VCaP (cell line): ENCODE measurements around the gene PIAS3.

Source experiments
- H3K27ac ChIP-seq: fragments of 450-650 bp; 2 replicates; pipeline ENCODE4 v1.5.1; 2017
- TF ChIP-seq, protein P1 (sequence below): fragments of 450-650 bp; conservative IDR thresholded peaks from 2 replicates; pipeline ENCODE4 v1.5.1; 2017; ENCODE audit warnings: mild to moderate bottlenecking, moderate library complexity

PIAS3 gene

DNA sequence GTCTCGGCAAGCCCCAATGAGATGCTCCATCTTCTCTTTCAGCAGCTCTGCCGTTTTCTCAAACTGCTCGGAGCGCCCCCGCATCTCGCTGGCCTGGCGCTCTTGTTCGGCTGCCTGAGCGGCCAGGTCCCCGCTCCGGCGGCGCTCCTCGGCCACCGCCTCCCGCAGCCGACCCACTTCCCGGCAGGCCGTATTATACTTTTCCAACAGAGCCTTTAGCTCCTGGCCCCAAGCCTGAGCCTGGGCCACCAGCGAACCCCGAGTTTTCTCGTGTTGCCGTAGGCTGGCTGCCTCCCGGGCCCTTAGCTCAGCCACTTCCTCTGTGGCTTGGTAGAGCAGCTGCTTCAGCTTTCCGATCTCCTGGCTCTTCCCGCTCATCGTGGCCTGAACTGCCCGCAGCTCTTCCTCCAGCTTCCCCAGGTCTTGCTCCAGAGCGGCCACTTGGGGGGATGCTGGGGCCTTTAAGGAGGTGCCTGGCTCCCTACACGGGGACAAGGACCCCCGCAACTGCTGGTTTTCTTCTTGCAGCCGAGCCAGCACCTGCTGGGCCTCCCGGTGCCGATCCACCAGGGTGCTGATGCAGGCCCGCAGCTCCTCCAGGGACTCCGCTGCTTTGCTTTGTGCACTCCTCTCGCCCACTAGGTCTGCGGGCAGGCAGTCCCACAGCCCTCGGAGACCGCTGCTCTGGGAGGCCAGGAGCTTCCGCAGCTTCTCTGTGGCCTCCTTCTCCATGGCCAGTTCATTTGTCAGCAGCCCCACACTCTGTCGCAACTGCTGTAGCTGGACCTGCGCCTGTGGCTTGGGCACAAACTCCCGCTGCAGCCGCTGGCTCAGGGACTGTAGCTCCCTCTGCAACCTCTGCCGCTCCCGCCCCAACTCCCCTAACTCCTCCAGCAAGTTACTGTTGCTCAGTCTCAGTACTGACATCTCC, 13.4 kb upstream of the PIAS3 start:
- TF ChIP-seq, protein P1, sequence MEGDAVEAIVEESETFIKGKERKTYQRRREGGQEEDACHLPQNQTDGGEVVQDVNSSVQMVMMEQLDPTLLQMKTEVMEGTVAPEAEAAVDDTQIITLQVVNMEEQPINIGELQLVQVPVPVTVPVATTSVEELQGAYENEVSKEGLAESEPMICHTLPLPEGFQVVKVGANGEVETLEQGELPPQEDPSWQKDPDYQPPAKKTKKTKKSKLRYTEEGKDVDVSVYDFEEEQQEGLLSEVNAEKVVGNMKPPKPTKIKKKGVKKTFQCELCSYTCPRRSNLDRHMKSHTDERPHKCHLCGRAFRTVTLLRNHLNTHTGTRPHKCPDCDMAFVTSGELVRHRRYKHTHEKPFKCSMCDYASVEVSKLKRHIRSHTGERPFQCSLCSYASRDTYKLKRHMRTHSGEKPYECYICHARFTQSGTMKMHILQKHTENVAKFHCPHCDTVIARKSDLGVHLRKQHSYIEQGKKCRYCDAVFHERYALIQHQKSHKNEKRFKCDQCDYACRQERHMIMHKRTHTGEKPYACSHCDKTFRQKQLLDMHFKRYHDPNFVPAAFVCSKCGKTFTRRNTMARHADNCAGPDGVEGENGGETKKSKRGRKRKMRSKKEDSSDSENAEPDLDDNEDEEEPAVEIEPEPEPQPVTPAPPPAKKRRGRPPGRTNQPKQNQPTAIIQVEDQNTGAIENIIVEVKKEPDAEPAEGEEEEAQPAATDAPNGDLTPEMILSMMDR: no peak
- no peak overlapping the region for H3K27ac ChIP-seq

DNA sequence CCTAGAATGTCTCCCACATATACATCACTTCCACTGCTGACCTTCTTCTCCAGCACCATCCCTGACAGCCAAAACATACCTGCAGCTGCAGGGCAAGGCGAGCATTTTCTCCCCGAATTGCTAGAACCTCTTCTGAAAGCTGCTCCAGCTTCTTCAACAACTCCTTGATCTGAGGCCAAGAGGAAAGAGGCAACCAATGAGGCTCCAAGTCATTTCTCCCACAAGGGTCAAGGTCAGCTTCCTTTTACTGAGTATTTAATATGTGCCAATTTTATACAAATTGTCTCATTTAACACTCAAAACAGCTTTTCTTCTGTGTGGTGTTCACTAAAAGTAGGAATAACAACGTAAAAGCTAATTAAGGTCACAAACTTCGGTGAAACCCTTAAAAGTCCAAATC, 9.4 kb upstream of the PIAS3 start:
- H3K27ac ChIP-seq: no peak overlapping the region
- TF ChIP-seq, protein P1: no peak

DNA sequence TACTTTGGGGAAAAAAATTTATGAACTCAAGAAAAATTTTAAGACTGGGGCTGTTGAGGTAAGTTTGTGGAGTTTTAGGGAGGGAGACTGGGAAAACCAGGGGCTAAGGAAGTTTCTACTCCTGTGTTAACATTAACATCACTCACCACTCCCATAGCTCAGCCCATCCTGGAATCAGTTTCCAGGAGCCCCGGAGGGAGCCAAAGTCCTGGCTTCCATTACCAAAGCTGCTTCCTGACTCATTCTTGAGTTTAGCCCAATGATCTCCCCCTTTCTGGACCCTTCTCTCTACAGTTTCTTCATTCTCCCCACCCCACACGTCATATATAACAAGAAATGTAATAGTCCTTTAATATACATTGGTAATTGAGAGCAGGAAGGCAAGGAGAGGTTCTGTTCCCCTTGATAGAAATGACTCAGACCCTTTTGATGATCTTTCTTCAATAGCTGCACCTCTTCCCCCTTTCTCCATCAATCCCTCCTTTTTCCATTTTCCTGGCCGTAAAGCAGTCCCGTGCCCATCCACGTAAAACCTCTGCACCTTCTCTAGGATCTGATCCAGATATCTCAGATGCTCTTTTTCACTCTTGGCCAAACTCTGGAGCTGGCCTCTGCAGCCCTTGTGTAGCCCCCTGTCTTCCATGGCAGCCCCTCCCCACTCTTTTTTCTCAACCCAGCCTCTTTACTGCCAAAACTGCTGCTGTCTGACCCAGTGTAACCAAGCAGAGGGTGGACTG, 4.6 kb upstream of the PIAS3 start:
- TF ChIP-seq, protein P1: no peak
- H3K27ac ChIP-seq: no peak overlapping the region

DNA sequence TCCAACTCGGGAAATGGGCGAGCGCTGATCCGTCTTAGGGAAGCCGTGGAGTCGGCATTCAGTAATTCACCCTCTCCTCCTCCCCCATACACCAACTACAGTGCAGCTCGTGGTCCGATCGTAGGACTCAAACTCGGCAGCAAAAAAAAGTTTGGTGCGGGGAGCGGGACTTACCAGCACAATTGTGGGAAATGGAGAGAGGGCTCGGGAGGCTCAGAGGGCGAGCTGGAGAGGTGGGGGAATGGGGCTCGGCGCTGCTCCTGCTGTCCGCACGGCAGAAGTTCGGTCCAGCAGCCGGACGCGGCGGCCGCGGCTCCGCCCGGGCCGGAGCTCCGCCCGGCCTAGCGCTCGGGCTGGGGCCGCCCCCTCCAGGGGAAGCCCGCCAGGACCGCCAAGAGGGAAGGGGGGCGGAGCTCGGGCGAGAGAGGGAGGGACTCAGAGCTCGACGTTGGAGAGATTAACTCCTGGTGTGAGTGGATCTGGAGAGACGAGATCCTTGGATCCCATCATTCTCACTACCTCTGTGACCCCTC, 676 bp upstream of the PIAS3 start:
- H3K27ac ChIP-seq: peak overlapping the region; percentile 73
- TF ChIP-seq, protein P1: 0 out of 2 replicates have a peak, but pooled peaks have one; percentile 14

DNA sequence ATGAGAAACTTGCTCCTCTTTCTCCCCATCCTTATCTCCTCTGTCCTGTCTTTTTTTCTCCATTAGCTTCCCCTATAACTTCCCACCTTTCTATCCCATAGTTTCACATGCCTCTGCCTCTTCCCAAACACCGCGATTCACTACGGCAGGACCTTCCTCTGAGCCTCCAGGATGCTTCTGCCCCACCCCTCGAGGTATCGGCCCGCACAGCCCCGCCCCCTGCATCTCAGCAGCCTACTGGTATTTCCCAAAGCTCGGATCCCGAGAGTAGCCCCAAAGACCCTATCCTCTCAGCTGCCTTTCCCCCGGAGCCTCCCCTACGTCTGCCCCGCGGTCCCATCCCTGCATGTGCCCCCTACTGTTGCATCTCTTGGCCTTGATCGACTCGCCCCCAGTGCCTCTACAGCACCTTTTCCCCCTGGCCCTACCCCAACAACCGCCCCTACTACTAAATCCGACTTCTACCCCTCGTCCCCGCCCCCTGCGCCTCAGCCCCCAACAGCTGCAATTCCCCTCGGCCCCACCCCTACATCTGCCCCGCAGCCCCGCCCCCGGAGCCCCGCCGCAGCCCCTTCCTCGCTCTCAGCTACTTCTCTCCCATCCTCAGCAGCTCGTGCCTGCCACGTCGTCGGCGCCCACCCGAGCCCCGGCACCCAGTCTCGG, 512 bp downstream of the PIAS3 start:
- TF ChIP-seq, protein P1: no peak
- H3K27ac ChIP-seq: peak overlapping the region; percentile 73

DNA sequence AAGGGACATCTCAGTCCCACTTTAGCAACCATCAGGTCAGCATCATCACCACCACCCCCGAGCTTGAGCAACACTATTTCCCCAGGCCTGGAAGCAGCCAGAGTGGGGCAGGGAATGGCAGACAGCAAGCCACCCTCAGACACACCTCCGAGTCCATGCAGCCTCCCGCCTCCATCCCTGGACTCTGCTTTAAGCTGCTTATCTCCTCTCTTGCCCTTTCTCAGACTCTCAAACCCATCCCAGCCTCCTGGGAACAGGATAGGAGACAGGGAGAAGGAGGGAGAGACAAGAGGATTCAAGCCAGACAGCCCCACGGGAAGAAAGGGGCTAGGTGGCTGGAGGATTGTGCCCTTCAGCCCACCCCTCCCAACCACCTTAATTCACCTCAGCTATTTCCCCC, 1.7 kb downstream of the PIAS3 start:
- no peak overlapping the region for H3K27ac ChIP-seq
- TF ChIP-seq, protein P1: no peak
